ENCODE measurements around the gene MAP1LC3C.
"Not testable (repeated sequence)": the region's sequence is repeated elsewhere in the genome, so short reads cannot be mapped to it uniquely, and the experiment has no call there.

The MAP1LC3C gene

GRCh38 chr1:241997401-241997998 lies 1.4 kb downstream of the MAP1LC3C start:
- TF ChIP-seq, protein P1, sequence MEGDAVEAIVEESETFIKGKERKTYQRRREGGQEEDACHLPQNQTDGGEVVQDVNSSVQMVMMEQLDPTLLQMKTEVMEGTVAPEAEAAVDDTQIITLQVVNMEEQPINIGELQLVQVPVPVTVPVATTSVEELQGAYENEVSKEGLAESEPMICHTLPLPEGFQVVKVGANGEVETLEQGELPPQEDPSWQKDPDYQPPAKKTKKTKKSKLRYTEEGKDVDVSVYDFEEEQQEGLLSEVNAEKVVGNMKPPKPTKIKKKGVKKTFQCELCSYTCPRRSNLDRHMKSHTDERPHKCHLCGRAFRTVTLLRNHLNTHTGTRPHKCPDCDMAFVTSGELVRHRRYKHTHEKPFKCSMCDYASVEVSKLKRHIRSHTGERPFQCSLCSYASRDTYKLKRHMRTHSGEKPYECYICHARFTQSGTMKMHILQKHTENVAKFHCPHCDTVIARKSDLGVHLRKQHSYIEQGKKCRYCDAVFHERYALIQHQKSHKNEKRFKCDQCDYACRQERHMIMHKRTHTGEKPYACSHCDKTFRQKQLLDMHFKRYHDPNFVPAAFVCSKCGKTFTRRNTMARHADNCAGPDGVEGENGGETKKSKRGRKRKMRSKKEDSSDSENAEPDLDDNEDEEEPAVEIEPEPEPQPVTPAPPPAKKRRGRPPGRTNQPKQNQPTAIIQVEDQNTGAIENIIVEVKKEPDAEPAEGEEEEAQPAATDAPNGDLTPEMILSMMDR (IDR thresholded peaks at IDR 0.05; ENCODE audit: borderline replicate concordance, insufficient read depth, low read depth, low read length) = no peak
- H3K4me3 ChIP-seq (ENCODE audit: low read depth, low read length) = no peak overlapping the region

DNA sequence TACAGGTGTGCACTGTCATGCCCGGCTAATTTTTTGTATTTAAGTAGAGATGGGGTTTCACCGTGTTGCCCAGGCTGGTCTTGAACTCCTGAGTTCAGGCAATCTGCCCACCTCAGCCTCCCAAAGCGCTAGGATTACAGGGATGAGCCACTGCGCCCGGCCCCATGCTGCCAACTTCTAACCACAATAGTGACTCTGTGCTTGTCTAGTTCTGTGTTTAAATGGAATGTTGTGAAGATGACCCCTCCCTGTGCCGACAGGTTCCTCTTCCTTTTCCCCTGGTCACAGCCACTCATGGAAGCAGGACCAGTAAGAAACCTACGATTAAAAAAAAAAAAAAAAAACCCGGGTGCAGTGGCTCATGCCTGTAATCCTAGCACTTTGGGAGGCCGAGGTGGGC lies 4.7 kb downstream of the MAP1LC3C start:
- H3K4me3 ChIP-seq (ENCODE audit: low read depth, low read length) = no peak overlapping the region
- TF ChIP-seq, protein P1 (IDR thresholded peaks at IDR 0.05; ENCODE audit: borderline replicate concordance, insufficient read depth, low read depth, low read length) = no peak

DNA sequence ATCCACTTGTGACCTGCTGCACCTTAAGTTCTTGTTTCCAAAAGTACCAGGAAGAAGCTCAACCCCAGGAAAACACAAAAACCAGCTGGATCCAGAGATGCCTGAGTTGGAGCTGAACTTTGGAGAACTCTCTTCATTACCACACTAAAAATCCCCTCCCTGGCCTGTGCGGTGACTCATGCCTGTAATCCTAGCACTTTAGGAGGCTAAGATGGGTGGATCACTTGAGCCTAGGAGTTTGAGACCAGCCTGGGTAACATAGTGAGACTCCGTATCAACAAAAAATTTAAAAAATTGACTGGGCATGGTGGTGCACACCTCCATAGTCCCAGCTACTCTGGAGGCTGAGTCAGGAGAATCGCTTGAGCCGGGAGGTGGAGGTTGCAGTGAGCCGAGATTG lies 6.2 kb downstream of the MAP1LC3C start:
- TF ChIP-seq, protein P1 (IDR thresholded peaks at IDR 0.05; ENCODE audit: borderline replicate concordance, insufficient read depth, low read depth, low read length) = no peak

GRCh38 chr1:241990040-241990439 lies 8.9 kb downstream of the MAP1LC3C start:
- no peak overlapping the region for H3K4me3 ChIP-seq (ENCODE audit: low read depth, low read length)
- TF ChIP-seq, protein P1 (IDR thresholded peaks at IDR 0.05; ENCODE audit: borderline replicate concordance, insufficient read depth, low read depth, low read length) = no peak

More for the DNA sequence above, 6.2 kb downstream of the MAP1LC3C start:
- H3K4me3 ChIP-seq (ENCODE audit: low read depth, low read length) = no peak overlapping the region

DNA sequence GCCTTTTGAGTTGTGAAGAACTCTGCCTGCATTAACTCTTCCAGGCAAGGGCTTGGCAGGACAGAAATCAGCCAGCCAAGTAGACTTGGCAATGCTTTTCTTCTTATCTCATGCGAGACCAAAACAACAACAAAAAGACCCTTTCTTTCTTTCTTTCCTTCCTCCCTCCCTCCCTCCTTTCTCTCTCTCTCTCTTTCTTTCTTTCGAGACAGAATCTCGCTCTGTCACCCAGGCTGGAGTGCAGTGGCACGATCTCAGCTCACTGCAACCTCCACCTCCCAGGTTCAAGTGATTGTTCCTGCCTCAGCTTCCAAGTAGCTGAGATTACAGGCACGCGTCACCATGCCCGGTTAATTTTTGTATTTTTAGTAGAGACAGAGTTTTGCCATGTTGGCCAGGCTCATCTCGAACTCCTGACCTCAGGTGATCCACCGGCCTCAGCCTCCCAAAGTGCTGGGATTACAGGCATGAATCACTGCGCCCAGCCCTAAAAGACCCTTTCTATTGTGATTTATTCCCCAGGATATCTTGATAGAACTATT lies 10.4 kb downstream of the MAP1LC3C start:
- H3K4me3 ChIP-seq (ENCODE audit: low read depth, low read length) = not testable (repeated sequence)

- TF ChIP-seq, protein P1 (IDR thresholded peaks at IDR 0.05; ENCODE audit: borderline replicate concordance, insufficient read depth, low read depth, low read length) = peak; percentile 52; the same call in 1 of the 2 replicates
- no peak overlapping the region for H3K4me3 ChIP-seq (ENCODE audit: low read depth, low read length)
Observed at GRCh38 chr1:241985787-241986186, 13.1 kb downstream of the MAP1LC3C start.

DNA sequence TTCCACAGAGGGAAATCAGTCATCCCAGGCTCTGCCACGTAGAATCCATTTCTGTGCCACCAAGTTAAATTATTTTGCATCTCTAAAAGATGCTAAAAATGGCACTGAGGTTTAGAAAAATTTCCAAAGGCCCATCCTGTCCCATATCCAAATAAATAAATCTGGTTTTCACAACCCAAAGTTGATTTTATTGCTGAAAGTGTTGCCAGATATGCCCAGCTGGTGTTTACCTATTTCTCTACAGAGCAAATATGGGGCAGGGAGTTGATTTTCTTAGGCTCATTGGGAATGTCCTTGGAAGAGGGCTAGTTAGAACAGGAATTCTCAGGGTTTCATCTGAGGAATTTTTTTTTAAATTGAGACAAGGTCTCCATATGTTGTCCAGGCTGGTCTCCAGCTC lies 19.0 kb downstream of the MAP1LC3C start:
- TF ChIP-seq, protein P1 (IDR thresholded peaks at IDR 0.05; ENCODE audit: borderline replicate concordance, insufficient read depth, low read depth, low read length) = no peak
- H3K4me3 ChIP-seq (ENCODE audit: low read depth, low read length) = no peak overlapping the region
